CD4-positive, alpha-beta T cell (primary cell): ENCODE measurements around the gene MACC1. TPM values are rescaled to one million over a fixed set of nuclear protein-coding genes. Genes with fewer than 3 reads are reported as not detected.

Experiments
- ATAC-seq: fragments of 200-7000 bp; cut with Tn5 transposase; one replicate; pipeline ENCODE4 v1.10.0; 2022; ENCODE audit warnings: mild to moderate bottlenecking; ENCODE audit not compliant: poor library complexity
- CTCF ChIA-PET: fragments of 350-600 bp; sonication (Branson Sonifier 250); formaldehyde crosslinking; loops from one replicate; lab custom pipeline; 2021; ENCODE audit warnings: antibody characterized with exemption, inconsistent platforms; lab: Charles Lee
- POLR2A ChIA-PET: fragments of 350-600 bp; sonication (Branson Sonifier 250); formaldehyde crosslinking; loops from one replicate; lab custom pipeline; 2021; ENCODE audit warnings: antibody characterized with exemption, inconsistent platforms; lab: Charles Lee
- DNase-seq, 14 experiments: peaks; one replicate each; pipeline ENCODE4 v3.0.0-alpha.2; 2013 to 2020; ENCODE audit warnings: mixed read lengths in 2 of 14
- H3K27ac ChIP-seq, 2 donors: one replicate each; pipeline versions ENCODE4 v1.5.1 to v1.7.0; 2013; ENCODE audit warnings: low read length in 2 of 2, low read depth in 1 of 2, mild to moderate bottlenecking in 1 of 2
- H3K27me3 ChIP-seq, 2 experiments: 1 replicate in 1 of 2; 2 replicates in 1 of 2; pipeline versions ENCODE4 v1.6.1 to v1.7.0; 2013; ENCODE audit warnings: low read length in 2 of 2, control low read depth in 1 of 2, mild to moderate bottlenecking in 1 of 2, moderate library complexity in 1 of 2; ENCODE audit not compliant: insufficient read depth in 2 of 2, control insufficient read depth in 1 of 2
- H3K36me3 ChIP-seq: one replicate; pipeline ENCODE4 v1.6.1; 2013; ENCODE audit warnings: low read length, control low read depth; ENCODE audit not compliant: insufficient read depth
- H3K4me1 ChIP-seq: one replicate; pipeline ENCODE4 v1.6.1; 2013; ENCODE audit warnings: low read length, control low read depth; ENCODE audit not compliant: insufficient read depth
- H3K4me3 ChIP-seq: one replicate; pipeline ENCODE4 v1.5.1; 2013; ENCODE audit warnings: mild to moderate bottlenecking, low read length, moderate library complexity
- H3K9me3 ChIP-seq, 2 experiments: 1 replicate in 1 of 2; 2 replicates in 1 of 2; pipeline versions ENCODE4 v1.6.1 to v1.7.0; 2013; ENCODE audit warnings: low read length in 2 of 2, mild to moderate bottlenecking in 2 of 2, control low read depth in 1 of 2, moderate library complexity in 1 of 2; ENCODE audit not compliant: control insufficient read depth in 1 of 2, insufficient read depth in 1 of 2
- H3K27ac Mint-ChIP-seq: one replicate; pipeline ENCODE4 v1.8.0; 2020; ENCODE audit warnings: mixed read lengths
- H3K27me3 Mint-ChIP-seq: one replicate; pipeline ENCODE4 v1.8.0; 2021; ENCODE audit warnings: mixed read lengths
- H3K36me3 Mint-ChIP-seq: one replicate; pipeline ENCODE4 v1.8.0; 2021; ENCODE audit warnings: low read depth, mixed read lengths
- H3K4me1 Mint-ChIP-seq: one replicate; pipeline ENCODE4 v1.8.0; 2021; ENCODE audit warnings: low read depth, mixed read lengths
- H3K4me3 Mint-ChIP-seq: one replicate; pipeline ENCODE4 v1.8.0; 2020; ENCODE audit warnings: mild to moderate bottlenecking, mixed read lengths
- H3K9me3 Mint-ChIP-seq: one replicate; pipeline ENCODE4 v1.8.0; 2020; ENCODE audit warnings: mixed read lengths
- intact Hi-C, 2 experiments: fragments of 100-400 bp; cut with DNase I in 1 of 2; cut with micrococcal nuclease in 1 of 2; formaldehyde crosslinking; loops; one replicate each; pipeline versions ENCODE4 v1.15.1 to v1.9.0; 2023 to 2025; cut with DNase I, micrococcal nuclease
- total RNA-seq, 174 experiments: library from RNA in 2 of 174; stranded (reverse) in 2 of 174; gene quantifications; one replicate each; pipeline ENCODE4 v1.2.3 and lab custom pipeline; 2021 to 2026
- TF ChIP-seq, protein P1 (sequence below): fragments of 200-600 bp; IDR thresholded peaks from one replicate; pipeline ENCODE4 v1.8.0; 2022; ENCODE audit warnings: antibody characterized with exemption, mild to moderate bottlenecking

Gene MACC1
- total RNA-seq, 2 experiments from 2014 or later: 0.05 to 0.14 TPM

DNA sequence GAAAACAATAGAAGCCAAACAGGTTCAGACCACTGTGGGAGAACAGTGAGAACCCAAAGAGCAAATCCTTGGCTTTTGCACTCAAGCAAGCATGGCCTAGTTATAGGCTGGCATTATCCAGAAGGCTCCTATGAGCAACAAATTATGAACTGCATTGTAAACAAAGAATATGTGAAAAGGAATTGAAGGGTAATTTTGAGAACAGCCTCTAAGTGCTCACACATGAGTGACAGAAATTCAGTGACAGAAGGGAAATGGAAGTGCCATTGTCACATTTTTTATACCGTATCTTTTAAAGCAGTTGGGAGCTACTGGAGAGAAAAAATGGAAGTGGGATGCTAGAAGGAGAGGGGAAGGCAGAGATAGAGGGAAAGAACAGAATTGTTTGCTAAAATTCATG, 114.2 kb downstream of the MACC1 start:
- H3K27me3 Mint-ChIP-seq: no peaks in the 10 kb centered on the region
- CTCF ChIA-PET: no interaction called here
- intact Hi-C loops: no loop called here
- DNase-seq (no peak), ATAC-seq (no peak)
- POLR2A ChIA-PET: no interaction called here
- TF ChIP-seq, protein P1, sequence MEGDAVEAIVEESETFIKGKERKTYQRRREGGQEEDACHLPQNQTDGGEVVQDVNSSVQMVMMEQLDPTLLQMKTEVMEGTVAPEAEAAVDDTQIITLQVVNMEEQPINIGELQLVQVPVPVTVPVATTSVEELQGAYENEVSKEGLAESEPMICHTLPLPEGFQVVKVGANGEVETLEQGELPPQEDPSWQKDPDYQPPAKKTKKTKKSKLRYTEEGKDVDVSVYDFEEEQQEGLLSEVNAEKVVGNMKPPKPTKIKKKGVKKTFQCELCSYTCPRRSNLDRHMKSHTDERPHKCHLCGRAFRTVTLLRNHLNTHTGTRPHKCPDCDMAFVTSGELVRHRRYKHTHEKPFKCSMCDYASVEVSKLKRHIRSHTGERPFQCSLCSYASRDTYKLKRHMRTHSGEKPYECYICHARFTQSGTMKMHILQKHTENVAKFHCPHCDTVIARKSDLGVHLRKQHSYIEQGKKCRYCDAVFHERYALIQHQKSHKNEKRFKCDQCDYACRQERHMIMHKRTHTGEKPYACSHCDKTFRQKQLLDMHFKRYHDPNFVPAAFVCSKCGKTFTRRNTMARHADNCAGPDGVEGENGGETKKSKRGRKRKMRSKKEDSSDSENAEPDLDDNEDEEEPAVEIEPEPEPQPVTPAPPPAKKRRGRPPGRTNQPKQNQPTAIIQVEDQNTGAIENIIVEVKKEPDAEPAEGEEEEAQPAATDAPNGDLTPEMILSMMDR: no peak
- no peaks in the 10 kb centered on the region for H3K4me1 Mint-ChIP-seq
- Histone ChIP-seq H3K27me3 (no peaks in the 10 kb centered on the region), H3K27ac (no peak overlapping the region), H3K36me3 (no peaks in the 10 kb centered on the region), H3K9me3 (no peaks in the 10 kb centered on the region), H3K4me1 (no peaks in the 10 kb centered on the region), H3K4me3 (no peak overlapping the region)
- H3K9me3 Mint-ChIP-seq: no peaks in the 10 kb centered on the region
- no peak overlapping the region for H3K27ac Mint-ChIP-seq
- no peaks in the 10 kb centered on the region for H3K36me3 Mint-ChIP-seq
- H3K4me3 Mint-ChIP-seq: no peak overlapping the region

DNA sequence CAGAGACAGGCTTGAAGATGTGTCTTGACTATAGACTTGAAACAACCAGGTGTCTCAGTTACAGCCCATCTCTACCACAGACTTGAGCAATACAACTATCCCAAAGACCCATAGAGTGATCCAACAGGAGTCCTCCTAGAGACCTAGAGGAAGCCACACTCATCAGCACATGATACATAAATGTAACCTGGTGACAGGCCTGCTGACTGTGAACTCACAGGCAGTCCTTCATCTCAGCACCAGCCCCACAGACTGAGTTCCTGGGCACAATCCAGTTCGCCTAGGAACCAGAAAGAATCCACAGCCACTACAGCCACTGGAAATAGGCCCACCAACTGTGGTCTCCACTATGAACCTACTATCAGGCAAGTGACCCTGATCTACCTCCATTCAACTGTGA, 121.3 kb downstream of the MACC1 start:
- no peak for ATAC-seq

DNA sequence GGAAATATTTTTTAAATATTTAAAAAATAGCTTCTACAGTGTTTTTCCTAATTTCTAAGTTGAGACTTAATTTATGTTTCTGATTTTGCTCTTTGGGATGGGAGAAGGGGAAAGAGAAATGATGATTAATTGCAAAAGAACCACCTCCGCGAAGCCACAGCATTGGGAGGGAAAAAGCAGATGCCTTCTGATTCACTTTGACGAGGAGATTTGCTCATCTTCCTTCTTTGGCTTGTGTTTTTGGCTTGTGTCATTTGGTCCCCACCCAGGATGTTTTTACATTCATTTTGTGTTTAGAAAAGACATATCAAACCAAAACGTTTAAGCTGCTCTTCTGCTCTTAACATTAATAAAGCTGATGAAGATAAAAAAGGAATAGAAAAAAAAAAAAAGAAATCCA, 121.7 kb downstream of the MACC1 start:
- Histone ChIP-seq H3K9me3 (no peaks in the 10 kb centered on the region), H3K4me1 (no peaks in the 10 kb centered on the region), H3K27me3 (no peaks in the 10 kb centered on the region), H3K27ac (no peak overlapping the region), H3K36me3 (no peaks in the 10 kb centered on the region), H3K4me3 (no peak overlapping the region)
- Mint-ChIP-seq H3K27me3 (no peaks in the 10 kb centered on the region), H3K36me3 (no peaks in the 10 kb centered on the region), H3K27ac (no peak overlapping the region), H3K4me3 (no peak overlapping the region), H3K4me1 (no peaks in the 10 kb centered on the region), H3K9me3 (peaks cover 15% of the 10 kb centered on the region)
- CTCF ChIA-PET: no interaction called here
- no peak for DNase-seq
- intact Hi-C loops: no loop called here
- TF ChIP-seq, protein P1: no peak
- POLR2A ChIA-PET: no interaction called here
- no peak for ATAC-seq

More for the DNA sequence above, 121.3 kb downstream of the MACC1 start:
- Mint-ChIP-seq H3K4me3 (no peak overlapping the region), H3K27ac (no peak overlapping the region), H3K27me3 (no peaks in the 10 kb centered on the region), H3K4me1 (no peaks in the 10 kb centered on the region), H3K36me3 (no peaks in the 10 kb centered on the region), H3K9me3 (peaks cover 12% of the 10 kb centered on the region)
- no peaks in the 10 kb centered on the region for H3K27me3 ChIP-seq
- no peak overlapping the region for H3K27ac ChIP-seq
- H3K36me3 ChIP-seq: no peaks in the 10 kb centered on the region
- TF ChIP-seq, protein P1: no peak
- H3K9me3 ChIP-seq: no peaks in the 10 kb centered on the region
- ChIA-PET CTCF (no interaction called here), POLR2A (no interaction called here)
- no peaks in the 10 kb centered on the region for H3K4me1 ChIP-seq
- no peak for DNase-seq
- no peak overlapping the region for H3K4me3 ChIP-seq
- intact Hi-C loops: no loop called here
